Endometrium (tissue), 2 donors: ENCODE data around the gene TBC1D1.

Experiments
- FAIRE-seq: peaks from 2 replicates; lab custom pipeline; 2012; peaks lifted over from hg19 to GRCh38; lab: Jason Lieb, UNC
- donor health status: control.
- donor health status: control.

TBC1D1 gene

GRCh38 chr4:38056011-38056685 is 165.3 kb downstream of the TBC1D1 start:
- no peak for FAIRE-seq

DNA sequence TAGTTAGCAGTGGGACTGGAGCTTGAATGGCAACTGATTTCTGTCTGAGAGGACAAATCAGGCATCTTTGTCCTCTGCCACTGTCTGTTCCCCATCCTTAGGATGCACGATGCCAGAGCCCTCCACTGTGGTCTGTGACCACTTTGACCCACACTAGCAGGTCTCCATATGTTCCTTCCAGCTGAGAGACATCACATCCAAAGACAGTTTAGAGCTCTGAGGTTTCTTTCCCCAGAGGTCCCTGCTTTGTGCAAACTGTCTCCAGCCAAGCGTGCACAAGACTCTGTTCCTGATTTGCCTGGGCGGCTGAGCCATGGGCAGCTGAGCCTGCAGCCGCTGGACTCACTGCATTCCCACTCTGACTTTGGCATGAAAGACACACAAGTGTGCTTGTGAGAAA is 167.3 kb downstream of the TBC1D1 start:
- FAIRE-seq = no peak

DNA sequence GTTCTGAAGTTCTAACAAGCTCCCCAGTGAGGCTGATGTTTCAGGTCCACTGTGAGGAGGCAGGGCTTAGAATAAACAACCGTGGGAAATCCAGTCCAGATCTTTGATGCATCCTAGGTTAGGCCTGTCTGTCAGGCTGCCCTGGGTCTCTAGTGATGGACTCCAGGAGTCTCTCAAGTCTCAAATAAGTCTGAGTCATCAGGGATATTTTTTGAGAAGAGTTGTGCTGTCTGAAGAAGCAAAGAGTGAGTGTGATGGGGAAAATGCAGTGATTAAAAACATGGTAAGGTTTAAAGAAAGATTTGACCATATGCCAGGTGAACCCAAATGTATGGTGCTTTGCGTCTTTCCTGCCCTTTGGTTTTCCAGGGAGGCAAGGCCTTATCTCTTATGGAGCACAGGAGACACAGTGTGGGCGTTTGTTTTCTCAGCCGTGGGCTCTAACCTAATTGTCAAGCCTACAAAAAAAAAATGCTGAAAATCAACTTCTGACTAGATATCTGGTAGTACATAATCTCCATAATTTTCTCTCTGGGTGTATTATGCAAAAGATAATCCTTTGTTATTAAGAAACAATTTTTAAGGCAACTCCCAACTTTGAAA is 170.0 kb downstream of the TBC1D1 start:
- no peak for FAIRE-seq

GRCh38 chr4:38062088-38062775 is 171.3 kb downstream of the TBC1D1 start:
- FAIRE-seq = peak; percentile 91

GRCh38 chr4:38062776-38063097 is 171.9 kb downstream of the TBC1D1 start:
- FAIRE-seq = no peak

GRCh38 chr4:38065176-38065575 is 174.3 kb downstream of the TBC1D1 start:
- no peak for FAIRE-seq

- FAIRE-seq = no peak
Measured at GRCh38 chr4:38065900-38066299, 175.0 kb downstream of the TBC1D1 start.

DNA sequence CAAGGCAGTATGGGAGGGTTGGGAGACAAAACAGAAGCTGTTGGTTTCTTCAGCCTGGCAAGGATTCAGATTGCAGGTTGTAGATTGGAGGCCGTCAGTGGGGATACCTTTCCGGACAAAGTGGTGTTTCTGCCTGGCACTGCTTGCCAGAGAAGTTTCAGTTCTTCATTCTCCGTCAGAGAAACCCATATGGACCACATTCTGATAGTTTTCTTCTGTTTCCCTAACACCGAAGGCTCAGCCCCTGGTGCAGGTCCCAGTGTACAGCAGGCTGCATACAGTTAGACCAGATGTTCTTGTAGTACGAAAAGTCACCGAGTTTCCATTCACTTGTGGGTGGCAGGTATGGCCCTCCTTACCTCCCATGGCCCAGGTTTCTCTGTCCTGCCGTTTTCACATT is 176.6 kb downstream of the TBC1D1 start:
- no peak for FAIRE-seq

- FAIRE-seq = no peak
Measured at GRCh38 chr4:38068107-38068506, 177.2 kb downstream of the TBC1D1 start.

DNA sequence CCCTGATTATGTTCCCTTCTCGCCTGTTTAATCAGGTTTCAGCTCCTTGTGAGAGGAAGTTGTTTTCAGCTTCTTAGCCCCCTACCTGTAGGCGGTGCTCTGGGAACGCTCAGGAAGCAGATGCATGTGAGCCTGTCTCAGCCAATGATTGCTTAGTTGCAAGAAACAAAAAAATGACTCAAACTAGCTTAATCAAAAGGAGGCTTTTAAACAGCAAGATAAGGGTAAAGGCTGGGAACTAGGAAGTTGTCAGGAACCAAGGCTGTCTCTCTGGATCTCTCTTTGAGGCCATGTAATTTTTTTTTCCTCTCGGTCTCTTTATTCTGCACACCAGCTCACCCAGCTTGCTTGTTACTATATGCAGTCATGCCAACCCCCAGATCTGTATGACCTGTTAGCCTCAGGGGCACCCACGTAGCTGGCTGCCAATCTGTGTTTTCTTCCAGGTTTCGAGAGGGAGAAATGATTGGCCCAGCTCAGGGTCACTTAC is 178.4 kb downstream of the TBC1D1 start:
- FAIRE-seq = no peak

- no peak for FAIRE-seq
Measured at GRCh38 chr4:38071801-38072431, 181.0 kb downstream of the TBC1D1 start.

DNA sequence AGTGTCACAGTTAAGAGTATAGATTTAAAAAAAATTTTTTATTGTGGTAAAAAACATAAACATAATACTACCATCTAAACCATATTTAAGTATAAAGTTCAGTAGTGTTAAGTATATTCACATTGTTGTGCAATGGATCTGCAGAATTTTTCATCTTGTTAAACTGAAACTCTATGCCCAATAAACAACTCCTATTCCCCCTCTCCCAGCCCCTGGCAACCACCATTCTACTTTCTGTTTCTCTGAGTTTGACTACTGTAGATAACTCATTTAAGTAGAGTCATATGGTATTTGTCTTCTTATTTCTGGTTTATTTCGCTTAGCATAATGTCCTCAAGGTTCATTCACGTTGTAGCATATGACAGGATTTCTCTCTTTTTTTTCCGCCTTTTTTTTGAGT is 181.7 kb downstream of the TBC1D1 start:
- FAIRE-seq = no peak

DNA sequence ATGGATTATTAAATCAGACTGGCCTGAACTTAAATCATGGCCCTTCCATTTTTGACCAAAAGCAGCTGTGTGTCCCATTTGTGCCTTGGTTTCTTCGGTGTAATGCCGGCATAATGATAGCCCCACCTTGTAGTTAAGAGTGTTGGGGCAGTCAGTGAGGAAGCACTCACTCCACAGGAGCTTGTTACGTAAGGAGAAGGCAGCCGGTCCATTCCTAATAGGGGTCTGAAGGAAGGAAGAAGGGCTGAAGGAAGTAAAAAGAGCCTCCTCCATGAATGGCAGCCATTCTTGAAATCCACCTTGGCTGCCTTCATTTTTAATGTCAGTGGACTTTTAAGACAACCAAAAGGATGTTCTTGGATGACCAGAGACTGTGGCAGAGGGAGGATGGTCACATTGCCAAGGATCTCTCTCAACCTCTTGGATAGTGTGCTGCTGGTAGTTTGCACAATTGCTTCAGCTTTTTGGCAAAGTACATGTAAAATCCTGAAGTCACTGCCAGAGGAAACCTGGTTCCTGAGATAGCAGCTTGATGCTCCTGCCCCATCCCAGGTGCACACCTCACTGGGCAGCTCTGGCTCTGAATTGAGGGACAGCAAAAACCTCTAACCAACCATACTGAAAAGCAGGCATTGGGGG is 182.8 kb downstream of the TBC1D1 start:
- FAIRE-seq = no peak

GRCh38 chr4:38075370-38076152 is 184.7 kb downstream of the TBC1D1 start:
- FAIRE-seq = no peak

DNA sequence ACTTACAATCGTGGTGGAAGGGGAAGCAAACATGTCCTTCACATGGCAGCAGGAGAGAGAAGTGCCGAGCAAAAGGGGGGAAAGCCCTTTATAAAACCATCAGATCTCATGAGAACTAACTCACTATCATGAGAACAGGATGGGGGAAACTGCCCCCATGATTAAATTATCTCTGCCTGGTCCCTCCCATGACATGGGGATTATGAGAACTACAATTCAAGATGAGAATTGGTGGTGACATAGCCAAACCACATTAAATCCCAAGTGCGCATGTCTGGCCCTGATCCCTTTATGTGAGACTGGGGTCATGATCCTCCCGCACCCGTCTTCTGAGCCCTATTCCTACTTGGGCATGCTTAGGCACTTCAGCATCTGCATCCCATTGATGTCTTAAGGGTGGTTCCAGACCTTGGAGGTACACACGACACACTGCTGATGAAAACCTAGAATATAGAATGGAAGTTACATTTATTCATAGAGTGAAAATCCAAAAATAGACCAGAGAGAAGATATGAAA is 185.3 kb downstream of the TBC1D1 start:
- FAIRE-seq = no peak

DNA sequence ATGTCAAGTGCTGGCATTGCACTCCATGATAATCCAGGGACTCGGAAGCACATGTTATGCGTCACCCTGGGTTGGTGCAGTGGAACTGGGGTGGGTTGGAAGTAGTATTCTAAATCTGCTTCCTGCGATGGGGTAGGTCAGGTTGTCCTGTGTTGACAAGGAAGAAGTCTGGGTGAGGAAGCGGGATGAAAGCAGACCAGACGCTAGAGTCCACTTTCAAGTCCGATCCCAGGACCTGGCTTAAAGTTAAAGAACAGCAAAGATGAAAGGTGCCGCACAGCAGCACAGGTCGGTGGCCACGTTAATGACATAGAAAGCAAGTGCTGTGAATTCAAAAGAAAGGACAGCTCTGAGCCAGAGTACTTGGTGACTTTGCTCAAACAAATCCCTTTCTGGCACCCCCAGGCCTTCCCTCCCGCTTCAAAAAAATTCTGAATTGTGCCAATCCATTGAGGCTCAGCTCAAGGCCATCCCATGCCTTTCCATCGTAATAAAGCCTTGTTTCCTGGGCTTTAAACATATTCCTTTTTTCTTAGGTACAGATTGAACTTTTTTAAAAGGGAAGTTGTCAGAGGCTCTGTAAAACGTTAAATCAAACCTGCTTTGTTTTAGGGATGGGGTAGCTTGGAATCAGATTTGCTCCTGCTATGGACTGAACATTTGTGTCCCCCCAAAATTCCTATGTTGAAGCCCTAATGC is 187.1 kb downstream of the TBC1D1 start:
- FAIRE-seq = no peak

DNA sequence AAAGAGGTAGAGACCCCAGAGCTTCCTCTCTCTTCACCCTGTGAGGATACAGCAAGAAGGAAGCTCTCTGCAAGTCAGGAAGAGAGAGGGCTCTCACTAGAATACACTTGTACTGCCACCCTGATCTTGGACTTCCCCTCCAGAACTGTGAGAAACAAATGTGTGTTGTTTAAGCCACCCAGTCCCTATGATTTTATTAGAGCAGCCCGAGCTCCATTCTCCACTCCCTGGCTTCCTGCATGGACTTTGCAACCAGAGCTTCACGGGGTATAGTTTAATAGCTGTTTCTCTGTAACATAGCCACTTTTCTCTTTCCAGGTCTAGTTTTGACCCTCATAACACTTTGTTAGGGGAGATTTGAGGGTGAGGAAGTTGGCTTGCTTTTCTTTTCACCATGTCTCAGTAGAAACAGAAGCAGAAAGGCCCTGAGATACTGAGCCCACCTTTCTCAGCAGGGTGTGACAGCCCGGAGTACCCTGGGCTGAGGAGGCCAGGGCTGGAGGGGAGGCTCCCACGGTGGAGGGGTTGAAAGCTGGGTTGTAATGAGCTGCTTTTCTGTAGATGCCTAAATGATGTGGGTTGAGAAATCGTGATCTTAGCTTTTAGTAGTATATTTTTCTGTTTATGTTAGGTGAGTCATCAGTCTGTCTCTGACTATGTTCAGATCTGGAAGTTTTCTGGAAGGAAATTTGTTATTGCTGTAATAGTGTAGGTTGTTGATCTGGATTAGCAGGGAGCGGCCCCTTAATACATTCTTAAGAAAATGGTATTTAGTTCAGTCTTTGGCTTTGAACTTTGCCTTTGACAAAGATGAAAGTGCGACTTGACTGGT is 187.9 kb downstream of the TBC1D1 start:
- FAIRE-seq = no peak

DNA sequence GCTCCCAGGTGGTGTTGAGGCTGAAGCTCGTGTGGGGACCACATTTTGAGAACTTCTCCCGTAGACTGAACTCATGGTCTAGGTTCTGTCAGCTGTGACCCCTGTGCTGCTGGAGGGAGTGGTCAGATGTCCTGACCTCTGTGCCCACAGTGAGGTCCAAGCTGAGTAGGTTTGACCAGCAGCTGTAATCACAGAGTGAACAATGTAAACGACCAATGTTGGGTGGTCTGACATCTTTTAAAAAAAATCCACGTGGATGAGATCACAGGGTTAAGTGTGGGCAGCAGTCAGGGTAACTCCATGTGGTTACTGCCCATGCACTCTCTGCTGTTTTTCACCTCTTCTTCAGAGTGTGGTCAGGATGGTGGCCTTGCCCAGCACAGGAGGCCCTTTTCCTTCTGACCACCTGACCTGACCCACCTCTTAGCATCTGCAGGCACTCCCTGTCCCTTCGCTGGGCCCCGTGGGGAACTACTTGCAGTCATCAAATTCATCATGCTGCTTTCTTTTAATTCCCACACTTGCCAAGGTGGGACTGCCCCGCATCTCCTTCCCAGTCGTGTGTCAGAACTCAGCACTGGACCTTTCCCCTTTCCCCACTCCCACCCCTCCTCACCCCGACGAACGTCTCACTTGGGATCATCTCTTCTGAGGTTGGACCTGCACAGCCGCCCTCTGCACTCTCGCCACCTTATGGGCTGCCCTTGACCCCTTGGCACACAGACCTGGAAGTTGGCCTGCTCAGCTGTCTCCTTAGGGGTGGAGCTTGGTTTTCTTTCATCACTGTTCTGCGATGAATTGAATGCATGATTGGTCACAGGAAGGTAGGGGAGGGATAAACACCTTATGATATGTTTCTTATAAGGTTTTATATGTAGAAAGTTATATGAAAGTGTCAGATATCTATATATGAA is 189.4 kb downstream of the TBC1D1 start:
- FAIRE-seq = no peak

DNA sequence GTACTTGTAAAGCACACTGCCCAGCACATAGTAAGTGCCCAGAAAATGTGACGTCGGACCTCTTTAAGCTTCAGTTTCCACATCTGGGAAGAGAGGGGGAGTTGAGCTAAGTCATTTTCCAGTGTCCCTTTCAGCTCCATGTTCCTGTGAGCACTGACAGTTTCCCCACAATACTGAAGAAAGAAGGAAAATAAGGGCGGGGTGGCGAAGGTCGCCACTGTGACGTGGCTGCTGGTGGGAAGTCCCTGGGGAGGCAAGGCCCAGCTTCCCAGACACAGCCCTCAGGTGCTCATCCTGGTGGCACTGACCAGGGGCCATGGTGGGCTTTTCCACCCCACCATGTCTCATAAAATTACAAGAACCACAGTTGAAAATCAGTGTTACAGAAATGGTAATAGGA is 191.1 kb downstream of the TBC1D1 start:
- FAIRE-seq = no peak
